ENCODE measurements around the gene FADS2. TPM values are rescaled to one million over a fixed set of nuclear protein-coding genes. Genes with fewer than 3 reads are reported as not detected.

The FADS2 gene
- total RNA-seq, 4 donors from 2014 or later: 17.6 to 40.0 (median 33.4) TPM

DNA sequence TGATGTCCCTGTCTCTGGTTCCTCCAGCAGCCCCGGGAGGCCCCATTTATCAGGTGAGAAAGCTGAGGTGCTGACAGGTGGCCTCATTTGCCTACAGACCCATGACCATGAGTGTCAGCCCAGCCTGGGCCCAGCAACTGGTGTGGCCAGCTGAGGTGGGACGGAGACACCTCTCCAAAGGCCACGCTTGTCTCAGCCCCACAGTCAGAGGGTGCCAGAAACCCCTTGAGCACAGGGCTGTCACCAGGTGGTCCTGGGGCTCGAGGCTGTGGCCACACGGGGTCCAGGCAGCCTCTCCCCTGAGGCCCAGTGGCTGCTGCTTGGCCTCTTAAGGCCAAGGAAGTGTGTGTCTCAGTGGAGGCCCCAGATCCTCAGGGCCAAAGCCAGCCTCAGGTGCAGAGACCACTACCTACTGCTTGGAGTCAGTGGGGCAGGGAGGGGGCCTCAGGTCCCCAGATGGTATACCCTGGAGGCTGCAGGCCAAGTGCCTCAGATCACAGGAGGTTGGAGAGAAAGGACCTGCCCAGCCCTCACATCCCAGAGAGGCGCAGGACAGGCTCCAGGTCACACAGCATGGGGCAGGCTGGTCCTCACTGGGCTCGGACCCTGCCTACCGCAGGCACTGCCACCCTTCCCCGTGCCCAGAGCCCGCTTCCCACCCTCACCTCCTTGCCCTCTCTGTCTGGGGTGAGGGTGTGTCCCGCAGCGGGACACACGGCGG, 77.9 kb downstream of the FADS2 start:
- Histone ChIP-seq H3K9me3 (no peaks in the 10 kb centered on the region), H3K27ac (no peak overlapping the region), H3K4me1 (peaks cover 0 to 35% (median 3%) of the 10 kb centered on the region in 3 donors), H3K4me3 (no peak overlapping the region), H3K27me3 (no peaks in the 10 kb centered on the region), H3K36me3 (peaks cover 0 to 70% of the 10 kb centered on the region in 2 donors)
- no CpG with 5 or more reads among the region's 14 CpGs for WGBS, 2 donors (ENCODE audit: low coverage in 1 of 2)
- TF ChIP-seq, protein P1, sequence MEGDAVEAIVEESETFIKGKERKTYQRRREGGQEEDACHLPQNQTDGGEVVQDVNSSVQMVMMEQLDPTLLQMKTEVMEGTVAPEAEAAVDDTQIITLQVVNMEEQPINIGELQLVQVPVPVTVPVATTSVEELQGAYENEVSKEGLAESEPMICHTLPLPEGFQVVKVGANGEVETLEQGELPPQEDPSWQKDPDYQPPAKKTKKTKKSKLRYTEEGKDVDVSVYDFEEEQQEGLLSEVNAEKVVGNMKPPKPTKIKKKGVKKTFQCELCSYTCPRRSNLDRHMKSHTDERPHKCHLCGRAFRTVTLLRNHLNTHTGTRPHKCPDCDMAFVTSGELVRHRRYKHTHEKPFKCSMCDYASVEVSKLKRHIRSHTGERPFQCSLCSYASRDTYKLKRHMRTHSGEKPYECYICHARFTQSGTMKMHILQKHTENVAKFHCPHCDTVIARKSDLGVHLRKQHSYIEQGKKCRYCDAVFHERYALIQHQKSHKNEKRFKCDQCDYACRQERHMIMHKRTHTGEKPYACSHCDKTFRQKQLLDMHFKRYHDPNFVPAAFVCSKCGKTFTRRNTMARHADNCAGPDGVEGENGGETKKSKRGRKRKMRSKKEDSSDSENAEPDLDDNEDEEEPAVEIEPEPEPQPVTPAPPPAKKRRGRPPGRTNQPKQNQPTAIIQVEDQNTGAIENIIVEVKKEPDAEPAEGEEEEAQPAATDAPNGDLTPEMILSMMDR (IDR thresholded peaks at IDR 0.05): no peak
- TF ChIP-seq POLR2A (IDR thresholded peaks at IDR 0.05) (no peak), POLR2AphosphoS5 (IDR thresholded peaks at IDR 0.05) (no peak), EP300 (IDR thresholded peaks at IDR 0.05) (no peak)
- no peak for ATAC-seq

GRCh38 chr11:61906522-61906909, 78.4 kb downstream of the FADS2 start:
- ATAC-seq: no peak
- peaks cover 0 to 65% of the 10 kb centered on the region in 2 donors for H3K36me3 ChIP-seq
- no peak overlapping the region for H3K4me3 ChIP-seq
- 60% methylated on average over 1 of the region's 14 CpGs; no CpG with 5 or more reads in 1 of the 2 donors for WGBS, 2 donors (ENCODE audit: low coverage in 1 of 2)
- no peak for TF ChIP-seq POLR2A (IDR thresholded peaks at IDR 0.05)
- TF ChIP-seq POLR2AphosphoS5 (IDR thresholded peaks at IDR 0.05): no peak
- no peak for TF ChIP-seq EP300 (IDR thresholded peaks at IDR 0.05)
- TF ChIP-seq, protein P1 (IDR thresholded peaks at IDR 0.05): no peak
- H3K9me3 ChIP-seq: no peaks in the 10 kb centered on the region
- H3K27ac ChIP-seq: no peak overlapping the region
- H3K27me3 ChIP-seq: no peaks in the 10 kb centered on the region
- peaks cover 0 to 40% (median 8%) of the 10 kb centered on the region in 3 donors for H3K4me1 ChIP-seq

GRCh38 chr11:61907282-61907681, 79.2 kb downstream of the FADS2 start:
- Histone ChIP-seq H3K27ac (no peak overlapping the region), H3K9me3 (no peaks in the 10 kb centered on the region), H3K4me3 (no peak overlapping the region), H3K36me3 (peaks cover 0 to 57% of the 10 kb centered on the region in 2 donors), H3K4me1 (peaks cover 0 to 48% (median 16%) of the 10 kb centered on the region in 3 donors), H3K27me3 (no peaks in the 10 kb centered on the region)
- WGBS, 2 donors (ENCODE audit: low coverage in 1 of 2): 91% methylated on average over 4 of the region's 19 CpGs; no CpG with 5 or more reads in 1 of the 2 donors
- no peak for TF ChIP-seq POLR2A (IDR thresholded peaks at IDR 0.05)
- TF ChIP-seq POLR2AphosphoS5 (IDR thresholded peaks at IDR 0.05): no peak
- TF ChIP-seq, protein P1 (IDR thresholded peaks at IDR 0.05): no peak
- TF ChIP-seq EP300 (IDR thresholded peaks at IDR 0.05): no peak
- ATAC-seq: no peak

- Histone ChIP-seq H3K27ac (peak overlapping the region in 1 of 4 donors; percentile 50), H3K27me3 (no peaks in the 10 kb centered on the region), H3K4me3 (no peak overlapping the region), H3K4me1 (peaks cover 0 to 56% (median 17%) of the 10 kb centered on the region in 3 donors), H3K36me3 (peaks cover 0 to 50% of the 10 kb centered on the region in 2 donors), H3K9me3 (no peaks in the 10 kb centered on the region)
- no CpG with 5 or more reads among the region's 21 CpGs for WGBS, 2 donors (ENCODE audit: low coverage in 1 of 2)
- no peak for ATAC-seq
- TF ChIP-seq POLR2AphosphoS5 (IDR thresholded peaks at IDR 0.05) (no peak), EP300 (IDR thresholded peaks at IDR 0.05) (no peak), POLR2A (IDR thresholded peaks at IDR 0.05) (no peak)
- TF ChIP-seq, protein P1 (IDR thresholded peaks at IDR 0.05): no peak
Observed at GRCh38 chr11:61907871-61908729, 80.0 kb downstream of the FADS2 start.
